ENCODE results near the gene LRFN2.

DNA sequence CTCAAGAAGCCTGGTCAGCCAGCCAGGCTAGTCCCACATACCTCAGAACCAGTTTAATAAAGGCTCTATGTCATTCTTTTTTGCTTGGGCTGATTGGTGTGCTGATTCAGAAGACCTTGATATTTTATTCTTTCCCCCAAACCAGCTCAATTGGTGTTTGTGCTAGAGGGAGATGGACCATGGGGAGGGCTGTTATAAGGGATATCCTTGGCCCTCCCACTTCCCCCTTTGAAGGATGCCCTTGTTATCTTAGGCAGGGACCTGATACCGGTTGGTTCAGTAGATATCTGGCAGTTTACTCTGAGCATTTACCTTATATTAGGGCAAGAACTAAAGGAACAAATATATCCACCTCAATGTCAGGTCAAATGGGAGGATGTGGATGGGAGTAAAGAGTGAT is 207.4 kb downstream of the LRFN2 start:
- TF ChIP-seq, protein P1, sequence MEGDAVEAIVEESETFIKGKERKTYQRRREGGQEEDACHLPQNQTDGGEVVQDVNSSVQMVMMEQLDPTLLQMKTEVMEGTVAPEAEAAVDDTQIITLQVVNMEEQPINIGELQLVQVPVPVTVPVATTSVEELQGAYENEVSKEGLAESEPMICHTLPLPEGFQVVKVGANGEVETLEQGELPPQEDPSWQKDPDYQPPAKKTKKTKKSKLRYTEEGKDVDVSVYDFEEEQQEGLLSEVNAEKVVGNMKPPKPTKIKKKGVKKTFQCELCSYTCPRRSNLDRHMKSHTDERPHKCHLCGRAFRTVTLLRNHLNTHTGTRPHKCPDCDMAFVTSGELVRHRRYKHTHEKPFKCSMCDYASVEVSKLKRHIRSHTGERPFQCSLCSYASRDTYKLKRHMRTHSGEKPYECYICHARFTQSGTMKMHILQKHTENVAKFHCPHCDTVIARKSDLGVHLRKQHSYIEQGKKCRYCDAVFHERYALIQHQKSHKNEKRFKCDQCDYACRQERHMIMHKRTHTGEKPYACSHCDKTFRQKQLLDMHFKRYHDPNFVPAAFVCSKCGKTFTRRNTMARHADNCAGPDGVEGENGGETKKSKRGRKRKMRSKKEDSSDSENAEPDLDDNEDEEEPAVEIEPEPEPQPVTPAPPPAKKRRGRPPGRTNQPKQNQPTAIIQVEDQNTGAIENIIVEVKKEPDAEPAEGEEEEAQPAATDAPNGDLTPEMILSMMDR (conservative IDR thresholded peaks at IDR 0.05; ENCODE audit: low read depth, low read length), result no peak
- TF ChIP-seq EZH2phosphoT487 (IDR thresholded peaks at IDR 0.05; ENCODE audit: borderline replicate concordance, low read length) (no peak), EZH2 (IDR thresholded peaks at IDR 0.05; ENCODE audit: low read length, unreplicated experiment) (no peak)
